Pancreas (tissue), 10 donors: ENCODE data around the gene LORICRIN. TPM values are rescaled to one million over a fixed set of nuclear protein-coding genes. Genes with fewer than 3 reads are reported as not detected.

Experiments used
- ATAC-seq, 4 donors: fragments of 200-7000 bp; cut with Tn5 transposase; one replicate each; pipeline versions ENCODE4 v1.8.0 to v1.9.1; 2020; ENCODE audit warnings: mild to moderate bottlenecking in 4 of 4, moderate library complexity in 4 of 4
- DNase-seq, 6 donors: peaks; one replicate each; pipeline ENCODE4 v3.0.0-alpha.2; 2020
- FAIRE-seq: peaks from 2 replicates; lab custom pipeline; 2012; peaks lifted over from hg19 to GRCh38; lab: Jason Lieb, UNC
- H3K27ac ChIP-seq, 4 donors: fragments of 200-600 bp; sonication (generic); 1 replicate in 3 of 4; 2 replicates in 1 of 4; pipeline versions ENCODE4 v1.5.0 to v1.8.0; 2020
- H3K27me3 ChIP-seq, 4 donors: fragments of 200-600 bp; one replicate each; pipeline ENCODE4 v1.8.0; 2021
- H3K36me3 ChIP-seq, 3 donors: fragments of 200-600 bp; sonication (generic) in 1 of 3; one replicate each; pipeline versions ENCODE4 v1.5.0 to v1.8.0; 2020 to 2021
- H3K4me1 ChIP-seq, 3 donors: fragments of 200-600 bp; one replicate each; pipeline ENCODE4 v1.8.0; 2021
- H3K4me3 ChIP-seq, 4 donors: fragments of 200-600 bp; sonication (generic) in 2 of 4; one replicate each; pipeline versions ENCODE4 v1.5.0 to v1.8.0; 2020 to 2021
- H3K9me3 ChIP-seq, 4 donors: fragments of 200-600 bp; one replicate each; pipeline ENCODE4 v1.8.0; 2021
- CTCF ChIP-seq, 4 donors: fragments of 200-600 bp; sonication (generic) in 3 of 4; IDR thresholded peaks; one replicate each; pipeline versions ENCODE4 v1.5.0 to v1.8.0; 2021; ENCODE audit warnings: antibody characterized with exemption in 4 of 4
- WGBS, 2 donors: extraction: QIAGEN DNeasy Blood & Tissue Kit; methylation state at CpG; one replicate each; pipeline ENCODE4 v1.1.7; 2013; 5-methylcytosine and 5-hydroxymethylcytosine counted together
- intact Hi-C, 3 donors: fragments of 100-400 bp; cut with DNase I; formaldehyde crosslinking; loops; one replicate each; pipeline versions ENCODE4 v1.11.1 to v1.14.2; 2022
- polyA plus RNA-seq, 2 donors: library from polyadenylated mRNA; stranded (reverse); fragments of 200-250 nt; gene quantifications; one replicate each; pipeline ENCODE4 v1.2.3, GENCODE V29; 2013
- total RNA-seq, 6 donors: library from RNA; stranded (reverse); fragmentation: NEBNext Ultra II Directional in 4 of 6; extraction: Animal tissue kit (Norgen Biotek cat#: 25700) in 4 of 6; gene quantifications; one replicate each; pipeline versions ENCODE4 v1.2.1 to v1.2.4, GENCODE V29; 2021 to 2023
- donor health status: healthy with polysubstance abuse.
- donor health status: DM: no; HTN: no; CAD: no; lungs with moderate emphysema.
- donor health status: DM: no; HTN: no; CAD: no.
- donor health status: control.
- donor health status: control.
- donor health status: Bipolar disorder and iron deficiency.
- donor health status: DM: yes; HTN: yes; CAD: no.
- donor health status: DM: no; HTN: no; CAD: no.
- donor health status: DM: no; HTN: no; CAD: no.
- donor health status: DM: yes; HTN: yes; CAD: no.

Gene LORICRIN
- total and polyA plus RNA-seq, 8 donors = not detected

- Histone ChIP-seq H3K4me1 (no peaks in the 10 kb centered on the region), H3K9me3 (no peaks in the 10 kb centered on the region), H3K27me3 (no peaks in the 10 kb centered on the region), H3K36me3 (no peaks in the 10 kb centered on the region), H3K4me3 (no peak overlapping the region), H3K27ac (no peak overlapping the region)
- TF ChIP-seq CTCF (IDR thresholded peaks at IDR 0.05) = no peak
- FAIRE-seq (no peak), DNase-seq (no peak), ATAC-seq (no peak)
- intact Hi-C loops = no loop called here
- WGBS, 2 donors = 36 to 38% methylated on average over 8 of the region's 8 CpGs
Measured at GRCh38 chr1:153292185-153292584, 32.7 kb downstream of the LORICRIN start.

- TF ChIP-seq CTCF (IDR thresholded peaks at IDR 0.05) = no peak
- WGBS, 2 donors = 60 to 61% methylated on average over 25 of the region's 25 CpGs
- FAIRE-seq = no peak
- Histone ChIP-seq H3K27ac (no peak overlapping the region), H3K27me3 (no peaks in the 10 kb centered on the region), H3K4me3 (no peak overlapping the region), H3K36me3 (no peaks in the 10 kb centered on the region), H3K9me3 (no peaks in the 10 kb centered on the region), H3K4me1 (no peaks in the 10 kb centered on the region)
- intact Hi-C loops = no loop called here
- peak in 1 of 6 donors; percentile 33 for DNase-seq
- ATAC-seq = no peak
Measured at GRCh38 chr1:153292740-153293479, 33.4 kb downstream of the LORICRIN start.

- WGBS, 2 donors = 58 to 69% methylated on average over 7 of the region's 7 CpGs
- DNase-seq (no peak), FAIRE-seq (no peak), ATAC-seq (no peak)
- Histone ChIP-seq H3K4me1 (no peaks in the 10 kb centered on the region), H3K4me3 (no peak overlapping the region), H3K27ac (no peak overlapping the region), H3K36me3 (no peaks in the 10 kb centered on the region), H3K27me3 (no peaks in the 10 kb centered on the region), H3K9me3 (no peaks in the 10 kb centered on the region)
- intact Hi-C loops = no loop called here
- no peak for TF ChIP-seq CTCF (IDR thresholded peaks at IDR 0.05)
Measured at GRCh38 chr1:153293480-153293775, 33.9 kb downstream of the LORICRIN start.

- no peak for FAIRE-seq
Measured at GRCh38 chr1:153293851-153294250, 34.4 kb downstream of the LORICRIN start.

More at GRCh38 chr1:153293851-153294250, 34.4 kb downstream of the LORICRIN start:
- Histone ChIP-seq H3K9me3 (no peaks in the 10 kb centered on the region), H3K4me3 (no peak overlapping the region), H3K36me3 (no peaks in the 10 kb centered on the region), H3K27me3 (no peaks in the 10 kb centered on the region), H3K27ac (no peak overlapping the region), H3K4me1 (no peaks in the 10 kb centered on the region)
- no peak for TF ChIP-seq CTCF (IDR thresholded peaks at IDR 0.05)
- intact Hi-C loops = no loop called here
- no peak for DNase-seq
- no peak for ATAC-seq
- 58 to 71% methylated on average over 9 of the region's 9 CpGs for WGBS, 2 donors
